GM13977 (cell line): ENCODE results near the gene PARD3B.

Experiments
- DNase-seq: peaks from one replicate; pipeline ENCODE4 v3.0.0; 2012; ENCODE audit warnings: low spot score
- in situ Hi-C: fragments of 300-500 bp; cut with MboI; formaldehyde crosslinking; loops from one replicate; pipeline ENCODE4 v1.12.0; 2022; ENCODE audit warnings: low sequenced_read_pairs, low pct_unique_long_range_greater_than_20kb, mixed read lengths, inconsistent platforms; ENCODE audit not compliant: unreplicated experiment
- TF ChIP-seq, protein P1 (sequence below): IDR thresholded peaks from 2 replicates; pipeline ENCODE4 v1.5.1; 2012; ENCODE audit warnings: mild to moderate bottlenecking, control low read depth; ENCODE audit not compliant: insufficient read depth; ENCODE audit errors: extremely low read depth, missing control alignments

Gene PARD3B

DNA sequence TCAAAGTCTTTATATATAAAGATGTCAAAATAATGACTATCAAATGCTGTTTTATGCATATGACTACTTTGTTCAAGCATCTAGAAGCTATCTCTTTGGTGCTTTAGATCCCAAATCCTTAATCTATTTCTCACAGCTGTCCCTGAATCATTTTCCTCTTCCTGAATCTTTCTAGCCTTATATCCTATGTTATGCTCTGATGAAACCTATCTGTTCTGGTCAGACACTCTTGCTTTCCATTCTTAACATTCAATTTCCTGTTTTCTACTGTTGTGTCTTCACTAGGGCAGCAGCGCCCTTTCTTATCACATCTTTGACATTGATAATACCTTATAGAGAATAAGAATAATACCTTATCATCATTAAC is 6.3 kb upstream of the PARD3B start:
- in situ Hi-C loops, result no loop called here
- no peak for DNase-seq
- TF ChIP-seq, protein P1, sequence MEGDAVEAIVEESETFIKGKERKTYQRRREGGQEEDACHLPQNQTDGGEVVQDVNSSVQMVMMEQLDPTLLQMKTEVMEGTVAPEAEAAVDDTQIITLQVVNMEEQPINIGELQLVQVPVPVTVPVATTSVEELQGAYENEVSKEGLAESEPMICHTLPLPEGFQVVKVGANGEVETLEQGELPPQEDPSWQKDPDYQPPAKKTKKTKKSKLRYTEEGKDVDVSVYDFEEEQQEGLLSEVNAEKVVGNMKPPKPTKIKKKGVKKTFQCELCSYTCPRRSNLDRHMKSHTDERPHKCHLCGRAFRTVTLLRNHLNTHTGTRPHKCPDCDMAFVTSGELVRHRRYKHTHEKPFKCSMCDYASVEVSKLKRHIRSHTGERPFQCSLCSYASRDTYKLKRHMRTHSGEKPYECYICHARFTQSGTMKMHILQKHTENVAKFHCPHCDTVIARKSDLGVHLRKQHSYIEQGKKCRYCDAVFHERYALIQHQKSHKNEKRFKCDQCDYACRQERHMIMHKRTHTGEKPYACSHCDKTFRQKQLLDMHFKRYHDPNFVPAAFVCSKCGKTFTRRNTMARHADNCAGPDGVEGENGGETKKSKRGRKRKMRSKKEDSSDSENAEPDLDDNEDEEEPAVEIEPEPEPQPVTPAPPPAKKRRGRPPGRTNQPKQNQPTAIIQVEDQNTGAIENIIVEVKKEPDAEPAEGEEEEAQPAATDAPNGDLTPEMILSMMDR, result no peak

DNA sequence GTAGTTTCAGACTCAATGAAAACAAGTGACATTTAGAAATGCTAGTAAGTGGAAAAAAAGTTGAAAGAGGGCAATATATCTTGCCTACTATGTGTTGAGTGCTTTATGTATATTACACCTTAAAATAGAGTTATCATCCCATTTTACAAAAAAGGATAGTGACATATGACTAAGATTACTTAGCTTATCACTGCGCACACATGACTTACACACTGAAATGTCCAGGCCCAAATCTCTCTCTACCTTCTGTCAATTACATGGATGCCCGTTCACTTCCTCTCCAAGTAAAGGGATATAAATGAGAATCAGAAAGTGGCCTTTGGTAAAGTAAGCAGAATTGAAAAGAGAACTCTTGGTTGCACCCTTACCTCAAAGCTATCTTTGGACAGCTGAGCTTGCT is 3.6 kb upstream of the PARD3B start:
- TF ChIP-seq, protein P1, result no peak
- in situ Hi-C loops, result no loop called here
- no peak for DNase-seq

DNA sequence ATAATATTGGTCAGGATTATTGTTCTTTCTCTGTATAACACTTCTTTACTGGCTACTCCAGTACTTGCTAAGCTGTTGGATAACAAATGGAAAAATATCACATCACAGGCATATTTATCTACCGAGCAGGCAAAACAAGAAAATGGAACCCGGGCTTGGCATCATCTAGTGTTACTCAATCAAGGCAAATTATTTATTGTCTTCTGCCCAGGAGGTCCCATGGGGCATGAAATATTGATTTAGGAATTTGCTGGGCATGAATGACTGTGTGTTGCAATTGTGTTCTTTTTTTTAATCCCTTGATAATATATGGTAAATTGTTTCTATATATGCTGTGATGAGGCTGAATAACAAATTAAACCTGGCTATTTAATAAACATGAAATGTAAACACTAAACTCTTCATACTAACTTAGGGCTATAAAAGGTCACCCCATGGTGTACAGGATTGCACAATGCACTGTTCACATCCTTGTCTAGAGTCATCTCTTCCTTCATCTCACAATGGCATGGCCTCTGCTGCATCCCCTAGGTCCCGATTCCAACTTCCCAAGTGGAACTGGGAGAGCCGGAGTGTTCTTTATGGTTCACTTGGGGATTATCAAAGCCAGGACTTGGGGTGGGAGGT is 2.2 kb upstream of the PARD3B start:
- TF ChIP-seq, protein P1, result no peak
- no peak for DNase-seq
- in situ Hi-C loops, result no loop called here

DNA sequence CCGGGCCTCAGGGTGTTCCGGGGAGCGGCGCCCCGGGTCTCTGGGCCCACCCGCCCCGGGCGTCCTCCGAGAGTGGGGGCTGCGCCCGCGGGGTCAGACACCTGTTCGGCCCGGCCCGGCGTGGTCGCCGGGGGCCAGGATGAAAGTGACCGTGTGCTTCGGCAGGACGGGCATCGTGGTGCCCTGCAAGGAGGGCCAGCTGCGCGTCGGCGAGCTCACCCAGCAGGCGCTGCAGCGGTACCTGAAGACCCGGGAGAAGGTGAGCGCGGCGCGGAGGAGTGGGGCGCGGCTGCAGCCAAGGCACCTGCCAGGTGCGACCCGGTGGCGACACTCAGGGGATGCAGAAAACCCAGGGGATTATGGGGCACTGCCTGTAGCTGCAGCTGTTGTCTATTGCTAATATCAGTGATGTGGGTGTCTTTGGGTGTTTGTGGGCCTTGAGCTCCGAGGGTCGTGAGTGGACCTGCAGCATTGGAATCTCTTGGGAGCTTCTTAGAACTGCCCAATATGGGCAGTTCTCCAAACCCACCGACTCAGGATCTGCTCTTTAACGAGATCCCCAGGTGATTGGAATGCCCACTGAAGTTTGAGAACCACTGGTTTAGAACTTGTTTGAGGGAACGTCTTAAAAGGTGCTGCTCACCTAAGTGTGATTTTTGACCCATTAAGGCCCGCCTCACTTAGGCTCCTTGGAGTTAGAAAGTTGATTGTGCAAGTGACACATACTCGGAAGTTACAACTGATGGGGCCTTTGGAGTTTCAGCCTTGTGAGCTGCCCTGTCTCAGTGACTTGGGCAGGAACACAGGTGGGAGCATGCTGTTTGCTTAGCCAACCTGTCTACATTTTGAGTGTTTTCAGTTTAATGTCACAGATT is 823 bp downstream of the PARD3B start:
- in situ Hi-C loops, result no loop called here
- no peak for DNase-seq
- TF ChIP-seq, protein P1, result no peak

DNA sequence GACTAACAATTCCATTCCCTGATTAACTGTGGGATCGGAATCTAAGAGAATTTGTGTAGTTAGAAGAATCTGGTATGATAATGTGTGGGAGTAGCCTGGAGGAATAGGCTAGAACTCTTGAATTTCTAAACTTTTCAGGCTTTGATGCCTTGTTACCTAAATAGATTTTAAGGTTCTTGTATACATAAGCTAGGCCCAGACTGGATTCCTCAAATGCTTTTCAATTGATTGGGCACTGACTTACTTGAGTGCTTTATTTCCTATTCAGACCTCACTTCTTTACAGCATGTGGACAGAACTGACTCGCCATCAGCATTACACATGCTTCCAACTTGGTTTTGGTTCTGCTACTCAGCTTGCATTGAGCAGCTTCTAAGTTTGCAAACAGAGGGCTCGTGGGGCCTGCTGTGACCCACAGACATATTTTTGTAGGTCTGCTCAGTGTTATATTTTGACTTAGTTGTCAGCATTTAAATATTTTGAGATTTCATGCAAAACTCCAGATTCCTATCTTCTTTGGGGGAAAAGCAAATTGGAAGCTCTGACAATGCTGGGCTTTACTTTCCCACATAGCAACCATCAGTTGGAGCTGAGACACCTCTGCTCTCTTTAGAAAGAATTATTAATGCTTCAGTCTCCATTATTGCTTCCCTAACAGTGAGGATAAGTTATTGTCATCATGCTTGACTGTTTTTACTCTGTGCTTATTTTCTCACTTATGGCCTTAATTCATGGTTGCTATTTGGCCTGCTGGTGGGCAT is 5.7 kb downstream of the PARD3B start:
- TF ChIP-seq, protein P1, result no peak
- no peak for DNase-seq
- in situ Hi-C loops, result no loop called here

DNA sequence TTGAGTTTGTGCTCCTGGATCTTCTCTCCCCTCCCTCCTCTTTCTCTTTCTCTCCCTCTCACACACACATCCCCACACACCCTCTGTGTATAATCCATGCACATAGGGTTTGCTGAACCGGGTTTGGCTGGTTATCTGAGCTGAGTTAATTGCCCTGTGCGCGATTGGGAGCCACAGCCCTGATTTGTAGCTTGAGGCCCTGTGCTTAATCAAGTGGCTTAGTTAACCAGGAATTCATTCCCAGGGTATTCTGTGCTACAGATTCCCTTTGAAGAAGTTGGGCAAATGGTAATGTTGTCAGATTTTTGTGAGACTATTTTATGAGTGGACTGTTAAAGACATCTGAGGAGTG is 6.2 kb downstream of the PARD3B start:
- DNase-seq, result no peak
- TF ChIP-seq, protein P1, result no peak
- in situ Hi-C loops, result no loop called here
